Measurements from ENCODE around the gene PPP1R11. TPM values are rescaled to one million over a fixed set of nuclear protein-coding genes. Genes with fewer than 3 reads are reported as not detected.

The PPP1R11 gene
- total and polyA plus RNA-seq, 12 donors, result 30.6 to 75.4 (median 46.8) TPM

GRCh38 chr6:30077218-30077617 is 10.2 kb downstream of the PPP1R11 start:
- intact Hi-C loops (cut with DNase I), result no loop called here
- no peak overlapping the region for H3K4me3 ChIP-seq
- H3K36me3 ChIP-seq, result no peaks in the 10 kb centered on the region
- ATAC-seq (no peak), DNase-seq (no peak)
- H3K27me3 ChIP-seq, result peaks cover 26 to 82% (median 58%) of the 10 kb centered on the region in 7 donors
- H3K4me1 ChIP-seq, result peaks cover 0 to 19% (median 18%) of the 10 kb centered on the region in 9 donors
- peaks cover 0 to 3% (median 0%) of the 10 kb centered on the region in 11 donors for H3K9me3 ChIP-seq
- TF ChIP-seq CTCF (IDR thresholded peaks at IDR 0.05), result no peak
- 61 to 69% methylated on average over 4 of the region's 4 CpGs for WGBS, 2 donors
- H3K27ac ChIP-seq, result no peak overlapping the region

- intact Hi-C loops (cut with DNase I), result no loop called here
Observed at GRCh38 chr6:30087876-30088275, 20.9 kb downstream of the PPP1R11 start.

GRCh38 chr6:30091577-30092381 is 24.8 kb downstream of the PPP1R11 start:
- no peak for TF ChIP-seq CTCF (IDR thresholded peaks at IDR 0.05)
- DNase-seq (no peak), ATAC-seq (peak in 5 of 8 donors; percentile 19 to 75 (median 56))
- Histone ChIP-seq H3K4me3 (no peak overlapping the region), H3K27me3 (peaks cover 0 to 96% (median 59%) of the 10 kb centered on the region in 7 donors), H3K27ac (no peak overlapping the region), H3K36me3 (no peaks in the 10 kb centered on the region), H3K4me1 (peaks cover 0 to 19% (median 0%) of the 10 kb centered on the region in 9 donors), H3K9me3 (no peaks in the 10 kb centered on the region)
- intact Hi-C loops (cut with DNase I), result no loop called here
- 44 to 45% methylated on average over 11 of the region's 11 CpGs for WGBS, 2 donors

More at GRCh38 chr6:30087876-30088275, 20.9 kb downstream of the PPP1R11 start:
- 61 to 71% methylated on average over 5 of the region's 5 CpGs for WGBS, 2 donors
- Histone ChIP-seq H3K4me1 (peaks cover 0 to 7% (median 0%) of the 10 kb centered on the region in 9 donors), H3K27me3 (peaks cover 0 to 65% (median 55%) of the 10 kb centered on the region in 7 donors), H3K36me3 (no peaks in the 10 kb centered on the region), H3K27ac (no peak overlapping the region), H3K4me3 (no peak overlapping the region), H3K9me3 (peaks cover 0 to 5% (median 0%) of the 10 kb centered on the region in 11 donors)
- no peak for ATAC-seq
- TF ChIP-seq CTCF (IDR thresholded peaks at IDR 0.05), result no peak
- no peak for DNase-seq

- no peak overlapping the region for H3K27ac ChIP-seq
- H3K4me1 ChIP-seq, result peaks cover 0 to 19% (median 0%) of the 10 kb centered on the region in 9 donors
- 58 to 70% methylated on average over 6 of the region's 6 CpGs for whole genome bisulfite sequencing, 2 donors
- intact Hi-C loops (cut with DNase I), result no loop called here
- DNase-seq, result no peak
- H3K27me3 ChIP-seq, result peaks cover 0 to 96% (median 50%) of the 10 kb centered on the region in 7 donors
- no peak overlapping the region for H3K4me3 ChIP-seq
- H3K36me3 ChIP-seq, result no peaks in the 10 kb centered on the region
- no peaks in the 10 kb centered on the region for H3K9me3 ChIP-seq
- no peak for ATAC-seq
- no peak for TF ChIP-seq CTCF (IDR thresholded peaks at IDR 0.05)
Observed at GRCh38 chr6:30092852-30093543, 26.0 kb downstream of the PPP1R11 start.
